Large intestine (tissue), 3 donors: ENCODE data around the gene KCNJ5. TPM values are rescaled to one million over a fixed set of nuclear protein-coding genes. Genes with fewer than 3 reads are reported as not detected.
A peak's percentile ranks its signal among the peaks of the same experiment; 100 is the strongest.

Source experiments
- DNase-seq, 2 donors: peaks; one replicate each; pipeline versions ENCODE4 v3.0.0 to v3.0.0-alpha.2; 2013
- H3K27ac ChIP-seq: one replicate; pipeline ENCODE4 v1.5.1; 2013; ENCODE audit warnings: low read length
- H3K27me3 ChIP-seq: 2 replicates; pipeline ENCODE4 v1.6.1; 2013; ENCODE audit warnings: low read length; ENCODE audit not compliant: control insufficient read depth, insufficient read depth
- H3K36me3 ChIP-seq: 2 replicates; pipeline ENCODE4 v1.6.1; 2013; ENCODE audit warnings: low read length; ENCODE audit not compliant: control insufficient read depth, insufficient read depth
- H3K4me1 ChIP-seq: one replicate; pipeline ENCODE4 v1.6.1; 2013; ENCODE audit warnings: low read length; ENCODE audit not compliant: control insufficient read depth, insufficient read depth
- H3K4me3 ChIP-seq: one replicate; pipeline ENCODE4 v1.5.1; 2013; ENCODE audit warnings: low read length
- H3K9me3 ChIP-seq: one replicate; pipeline ENCODE4 v1.6.1; 2013; ENCODE audit warnings: mild to moderate bottlenecking, low read depth, low read length, moderate library complexity; ENCODE audit not compliant: control insufficient read depth
- WGBS: methylation state at CpG from one replicate; pipeline ENCODE4 v1.1.5; 2013; ENCODE audit warnings: low lambda C conversion rate; ENCODE audit not compliant: insufficient coverage; 5-methylcytosine and 5-hydroxymethylcytosine counted together
- polyA plus RNA-seq: library from polyadenylated mRNA; unstranded; fragments of 120-200 nt; gene quantifications from one replicate; pipeline ENCODE4 v1.2.1, GENCODE V29; 2013

Gene KCNJ5
- polyA plus RNA-seq, 1 donor = 2.6 TPM

DNA sequence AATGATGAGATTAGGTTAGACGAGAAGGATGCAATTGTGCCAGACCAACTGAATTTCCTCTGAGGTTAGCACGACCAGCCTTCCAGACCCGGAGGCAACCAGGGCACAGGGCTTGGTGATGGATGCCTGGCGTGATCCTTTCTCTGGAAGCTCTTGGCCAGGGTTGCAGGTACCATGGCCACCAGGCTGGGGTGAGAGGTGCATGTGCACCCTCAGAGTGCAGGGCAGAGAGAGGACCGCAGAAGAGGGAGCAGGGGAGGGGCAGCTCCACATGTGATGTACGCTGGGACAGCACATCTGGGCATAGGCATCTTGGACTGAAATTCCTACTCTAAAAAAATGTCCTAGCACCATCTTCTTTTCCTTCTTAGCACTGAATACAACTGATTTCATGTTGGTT is 34.9 kb upstream of the KCNJ5 start:
- no peak overlapping the region for H3K27ac ChIP-seq
- H3K36me3 ChIP-seq = no peaks in the 10 kb centered on the region
- no peak overlapping the region for H3K4me3 ChIP-seq
- no peaks in the 10 kb centered on the region for H3K4me1 ChIP-seq
- H3K9me3 ChIP-seq = no peaks in the 10 kb centered on the region
- no peak for DNase-seq
- H3K27me3 ChIP-seq = peaks cover 3% of the 10 kb centered on the region
- WGBS = no CpG with 5 or more reads among the region's 6 CpGs

DNA sequence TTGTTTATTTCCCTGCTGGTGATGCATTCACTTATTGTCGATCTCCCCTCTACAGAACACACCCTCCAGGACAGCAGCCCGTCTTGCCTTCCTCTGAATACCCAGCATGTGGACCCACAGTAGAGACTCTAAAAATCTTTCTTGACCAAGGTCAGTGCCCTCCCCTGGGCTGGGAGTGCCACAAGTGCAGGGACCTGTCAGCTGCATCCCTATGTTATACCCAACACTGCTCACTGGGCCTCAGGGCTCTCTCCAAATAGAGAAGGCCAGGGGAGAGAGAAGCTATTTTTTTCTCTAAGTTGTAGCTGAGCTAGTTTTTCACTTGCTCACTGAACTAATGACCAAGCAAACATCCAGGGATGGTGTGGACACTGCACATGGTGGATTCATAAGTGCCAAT is 33.8 kb upstream of the KCNJ5 start:
- Histone ChIP-seq H3K9me3 (no peaks in the 10 kb centered on the region), H3K4me3 (no peak overlapping the region), H3K36me3 (no peaks in the 10 kb centered on the region), H3K27ac (no peak overlapping the region), H3K4me1 (no peaks in the 10 kb centered on the region), H3K27me3 (peaks cover 6% of the 10 kb centered on the region)
- WGBS = no CpG with 5 or more reads among the region's 2 CpGs
- DNase-seq = no peak

DNA sequence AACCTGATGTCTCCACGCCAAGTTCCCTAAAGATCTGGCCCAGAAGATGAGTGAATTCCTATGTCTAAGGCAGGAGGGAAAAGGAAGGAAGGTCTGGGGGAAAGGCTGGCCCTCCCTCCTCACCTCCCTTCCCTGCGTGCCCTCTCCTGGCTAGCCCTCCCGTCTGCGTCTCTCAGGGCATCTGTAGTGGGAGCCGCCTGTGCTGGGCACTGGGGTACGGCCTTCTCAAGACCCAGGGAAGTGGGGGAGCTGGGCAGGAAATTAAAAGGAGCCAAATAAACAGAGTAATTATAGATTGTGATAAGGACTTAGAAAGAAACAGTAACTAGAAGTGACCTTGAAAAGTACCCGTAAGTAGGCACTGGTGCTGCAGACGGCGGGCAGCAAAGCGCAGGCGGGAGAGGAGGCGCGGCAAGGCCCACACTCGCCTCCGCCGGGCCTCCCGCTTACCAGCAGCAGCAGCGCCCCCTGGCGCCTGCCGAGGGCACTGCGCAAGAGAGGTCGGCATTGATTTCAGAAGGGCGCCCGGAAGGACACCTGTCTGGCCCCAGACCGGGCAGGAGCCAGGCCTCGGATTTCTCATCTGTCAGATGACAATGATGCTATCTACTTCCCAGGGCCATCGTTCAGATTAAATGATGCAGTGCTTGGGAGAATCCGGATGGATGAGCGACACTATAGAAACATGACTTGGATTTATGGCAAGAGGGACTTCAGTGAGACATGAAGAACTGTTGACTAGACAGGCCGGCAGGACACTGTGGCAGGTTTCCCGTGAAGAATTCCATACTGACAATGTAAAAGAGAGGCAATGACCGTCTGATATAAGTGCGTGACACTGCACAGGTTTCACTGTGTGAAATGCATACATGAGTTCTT is 31.4 kb upstream of the KCNJ5 start:
- DNase-seq = peak; percentile 47 to 49
- H3K27ac ChIP-seq = no peak overlapping the region
- H3K4me3 ChIP-seq = no peak overlapping the region
- WGBS = 67% methylated on average over 2 of the region's 33 CpGs
- H3K36me3 ChIP-seq = no peaks in the 10 kb centered on the region
- H3K4me1 ChIP-seq = no peaks in the 10 kb centered on the region
- no peaks in the 10 kb centered on the region for H3K9me3 ChIP-seq
- H3K27me3 ChIP-seq = peaks cover 10% of the 10 kb centered on the region

DNA sequence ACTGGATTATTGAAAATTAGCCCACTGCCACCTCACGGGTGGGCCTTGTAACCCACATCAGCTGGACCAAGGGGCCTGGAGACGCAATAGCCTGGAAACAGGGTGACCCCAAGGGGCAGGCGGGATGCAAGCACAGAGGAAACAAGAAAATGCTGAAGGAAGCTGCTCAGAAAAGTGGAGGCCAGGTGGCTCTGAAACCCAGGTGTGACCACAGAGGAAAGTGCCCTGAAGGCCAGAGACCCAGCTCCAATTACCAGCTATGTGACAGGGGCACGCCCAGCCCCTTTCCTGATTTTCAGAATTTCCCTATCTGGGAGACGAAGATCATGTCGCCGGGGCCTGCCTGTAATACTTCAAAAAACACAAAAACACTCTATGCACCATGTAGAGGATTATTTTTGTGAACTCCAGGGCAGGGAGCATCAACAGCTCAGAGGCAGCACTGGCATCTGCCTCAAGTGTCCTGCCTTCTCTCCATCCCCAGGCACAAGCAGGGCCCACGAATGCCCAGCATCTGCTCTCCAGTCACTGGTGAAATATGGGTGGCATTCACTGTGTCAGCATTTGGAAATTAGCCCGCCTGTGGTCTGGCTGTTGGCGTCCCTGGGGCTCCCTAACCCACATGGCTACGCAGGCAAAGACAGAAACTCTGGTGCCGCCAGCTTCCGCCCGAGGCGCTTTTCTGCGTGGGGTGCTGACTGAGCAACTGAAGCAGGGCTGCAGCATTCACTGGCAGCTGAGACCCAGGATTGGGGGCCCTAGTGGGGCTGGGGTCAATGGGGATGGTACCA is 30.4 kb upstream of the KCNJ5 start:
- Histone ChIP-seq H3K4me1 (no peaks in the 10 kb centered on the region), H3K27ac (no peak overlapping the region), H3K4me3 (no peak overlapping the region), H3K9me3 (no peaks in the 10 kb centered on the region), H3K36me3 (no peaks in the 10 kb centered on the region), H3K27me3 (peaks cover 10% of the 10 kb centered on the region)
- no CpG with 5 or more reads among the region's 16 CpGs for WGBS
- DNase-seq = no peak

DNA sequence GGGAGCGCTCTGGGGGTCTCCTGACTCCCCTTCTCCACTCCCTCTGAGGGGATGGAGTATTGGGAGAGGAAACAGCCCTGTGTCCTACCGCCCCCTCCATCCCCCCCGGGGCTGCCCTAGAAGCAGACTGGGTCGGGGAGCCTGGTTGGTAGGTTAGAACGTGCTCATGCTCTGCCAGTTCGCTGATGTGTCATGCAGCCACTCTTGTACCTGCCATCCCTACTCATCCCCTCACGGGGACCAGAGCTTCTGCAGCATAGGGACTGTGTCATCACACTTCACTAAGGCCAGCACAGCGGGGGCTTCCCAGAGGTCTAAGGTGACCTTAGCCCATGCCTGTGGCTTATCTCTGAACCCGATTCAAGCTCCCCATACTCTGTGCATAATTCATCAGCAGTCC is 28.8 kb upstream of the KCNJ5 start:
- DNase-seq = no peak
- no CpG with 5 or more reads among the region's 9 CpGs for WGBS
- H3K4me1 ChIP-seq = no peaks in the 10 kb centered on the region
- H3K9me3 ChIP-seq = no peaks in the 10 kb centered on the region
- H3K4me3 ChIP-seq = no peak overlapping the region
- H3K27me3 ChIP-seq = peaks cover 6% of the 10 kb centered on the region
- no peaks in the 10 kb centered on the region for H3K36me3 ChIP-seq
- no peak overlapping the region for H3K27ac ChIP-seq

DNA sequence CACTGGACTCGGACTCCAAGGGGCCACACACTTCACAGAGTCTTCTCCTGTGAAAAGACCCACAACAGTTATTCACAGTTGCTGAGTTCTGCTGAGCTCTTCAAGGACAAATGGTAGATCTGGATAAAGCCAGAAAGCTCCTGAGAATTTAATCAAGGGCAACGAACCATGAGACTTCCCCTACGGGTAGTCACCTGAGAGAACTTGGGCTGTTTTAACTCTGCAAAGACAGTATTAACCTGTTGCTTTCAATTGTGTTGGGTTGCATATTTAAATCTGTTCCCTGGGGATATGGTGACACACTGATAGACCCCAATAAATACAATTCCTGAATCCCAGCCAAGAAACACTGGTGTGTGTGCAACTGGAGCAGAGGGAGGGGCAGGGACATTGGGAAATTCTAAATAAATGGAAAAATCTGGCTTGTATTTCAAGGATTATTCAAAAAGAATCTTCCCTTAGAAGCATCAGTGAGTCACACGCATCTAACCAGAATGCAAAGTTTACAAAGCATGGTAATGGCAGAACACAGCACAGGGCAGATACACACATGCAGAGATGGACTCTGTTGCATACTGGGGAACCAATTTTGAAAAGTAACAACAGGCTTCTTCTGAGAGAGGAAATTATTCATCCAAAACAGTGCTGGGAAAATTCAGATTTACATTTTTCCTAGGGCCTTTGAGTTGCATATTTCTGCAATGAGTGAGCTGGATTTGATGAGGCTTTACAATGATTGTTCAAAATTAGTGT is 28.1 kb upstream of the KCNJ5 start:
- H3K9me3 ChIP-seq = no peaks in the 10 kb centered on the region
- no peak overlapping the region for H3K4me3 ChIP-seq
- H3K36me3 ChIP-seq = no peaks in the 10 kb centered on the region
- WGBS = no CpG with 5 or more reads among the region's 4 CpGs
- H3K27ac ChIP-seq = no peak overlapping the region
- no peaks in the 10 kb centered on the region for H3K4me1 ChIP-seq
- peaks cover 6% of the 10 kb centered on the region for H3K27me3 ChIP-seq
- DNase-seq = no peak

DNA sequence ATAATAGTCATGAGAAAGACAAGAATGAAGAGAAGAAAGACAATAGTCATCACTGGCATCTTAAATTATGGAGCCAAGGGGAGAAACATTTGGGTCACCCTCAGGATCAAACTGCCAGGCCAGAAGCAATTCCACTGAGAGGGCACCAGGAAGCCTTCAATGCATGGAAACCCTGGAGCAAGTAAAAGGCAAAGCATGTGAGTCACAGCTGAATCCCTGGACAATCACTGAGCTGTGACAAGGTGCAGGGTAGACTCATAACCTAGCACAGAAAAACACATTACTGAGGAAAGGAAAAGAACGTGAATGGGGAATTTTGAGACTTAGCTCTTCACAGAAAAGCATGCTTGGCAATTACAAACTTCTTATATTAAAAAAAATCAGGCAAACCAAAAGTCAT is 25.7 kb upstream of the KCNJ5 start:
- DNase-seq = no peak
- H3K4me3 ChIP-seq = no peak overlapping the region
- 86% methylated on average over 1 of the region's 1 CpG for WGBS
- no peaks in the 10 kb centered on the region for H3K36me3 ChIP-seq
- H3K4me1 ChIP-seq = no peaks in the 10 kb centered on the region
- H3K9me3 ChIP-seq = no peaks in the 10 kb centered on the region
- no peak overlapping the region for H3K27ac ChIP-seq
- H3K27me3 ChIP-seq = peaks cover 6% of the 10 kb centered on the region

DNA sequence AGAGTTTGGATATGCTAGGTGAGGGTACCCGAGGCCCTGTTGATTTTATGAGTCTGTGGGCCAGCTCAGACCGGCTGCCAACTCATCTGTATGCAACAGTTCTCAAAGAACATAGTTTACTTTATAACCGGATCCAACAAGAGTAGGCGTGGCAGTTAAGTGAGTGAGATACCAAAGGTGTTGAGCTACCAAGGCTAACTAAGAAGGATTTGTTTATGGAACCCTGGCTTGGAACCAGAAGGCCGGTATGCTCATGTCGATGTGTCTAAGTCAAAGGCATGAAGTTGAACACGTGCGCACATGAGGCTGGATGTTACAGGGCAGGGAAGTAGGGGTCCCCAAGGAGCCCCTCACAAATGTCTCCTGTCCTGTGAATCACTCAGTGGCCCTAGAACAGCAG is 23.9 kb upstream of the KCNJ5 start, which contains the start of gene KCNJ1:
Gene KCNJ1 (minus strand): TSS at position 20 of the 400 bp plus-strand sequence. CDS start 27,053 bp downstream, outside the sequence.
- no CpG with 5 or more reads among the region's 8 CpGs for WGBS
- H3K36me3 ChIP-seq = no peaks in the 10 kb centered on the region
- H3K27ac ChIP-seq = no peak within 1 kb of the TSS
- no peaks in the 10 kb centered on the region for H3K4me1 ChIP-seq
- DNase-seq = no peak
- H3K9me3 ChIP-seq = no peaks in the 10 kb centered on the region
- peaks cover 8% of the 10 kb centered on the region for H3K27me3 ChIP-seq
- no peak within 1 kb of the TSS for H3K4me3 ChIP-seq

DNA sequence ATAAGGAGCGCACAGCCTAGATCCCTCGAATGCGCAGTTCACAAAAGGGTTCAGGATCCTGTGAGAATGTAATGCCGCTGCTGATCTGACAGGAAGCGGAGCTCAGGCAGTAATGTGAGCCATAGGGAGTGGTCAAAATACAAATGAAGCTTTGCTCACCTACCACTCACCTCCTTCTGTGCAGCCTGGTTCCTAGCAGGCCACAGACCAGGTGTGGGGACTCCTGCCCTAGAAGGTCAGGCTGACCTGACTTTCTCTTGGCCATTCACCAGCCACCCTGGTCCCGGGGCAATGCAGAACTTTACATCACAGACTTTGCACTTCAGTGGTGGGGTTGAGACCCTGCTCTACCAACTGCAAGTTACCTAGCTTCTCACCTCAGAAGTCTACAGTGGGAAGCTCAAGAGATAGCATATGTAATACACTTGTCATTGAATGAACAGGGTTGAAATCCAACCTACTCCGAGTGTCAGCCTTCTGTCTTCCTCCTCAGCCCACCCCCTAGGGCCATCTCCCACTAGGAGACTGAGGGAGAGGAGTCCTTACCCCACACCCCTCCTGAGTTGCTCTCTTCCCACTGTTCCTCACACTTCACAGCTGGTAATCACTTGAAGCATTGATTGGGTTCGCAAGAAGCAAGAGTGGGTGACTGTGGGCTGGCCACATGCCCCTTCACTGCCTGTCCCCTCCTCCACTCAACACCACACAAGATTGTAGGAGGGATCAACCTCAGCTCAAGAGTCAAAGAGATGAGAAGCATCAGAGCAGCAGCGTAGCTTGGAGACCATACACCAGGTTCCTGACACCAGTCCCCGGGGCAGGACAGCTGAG is 22.1 kb upstream of the KCNJ5 start:
- no peak for DNase-seq
- H3K27me3 ChIP-seq = peaks cover 12% of the 10 kb centered on the region
- WGBS = no CpG with 5 or more reads among the region's 10 CpGs
- no peaks in the 10 kb centered on the region for H3K36me3 ChIP-seq
- no peak overlapping the region for H3K27ac ChIP-seq
- no peak overlapping the region for H3K4me3 ChIP-seq
- H3K9me3 ChIP-seq = no peaks in the 10 kb centered on the region
- no peaks in the 10 kb centered on the region for H3K4me1 ChIP-seq
